Measurements from ENCODE around the gene SLC35A3.

Gene SLC35A3

DNA sequence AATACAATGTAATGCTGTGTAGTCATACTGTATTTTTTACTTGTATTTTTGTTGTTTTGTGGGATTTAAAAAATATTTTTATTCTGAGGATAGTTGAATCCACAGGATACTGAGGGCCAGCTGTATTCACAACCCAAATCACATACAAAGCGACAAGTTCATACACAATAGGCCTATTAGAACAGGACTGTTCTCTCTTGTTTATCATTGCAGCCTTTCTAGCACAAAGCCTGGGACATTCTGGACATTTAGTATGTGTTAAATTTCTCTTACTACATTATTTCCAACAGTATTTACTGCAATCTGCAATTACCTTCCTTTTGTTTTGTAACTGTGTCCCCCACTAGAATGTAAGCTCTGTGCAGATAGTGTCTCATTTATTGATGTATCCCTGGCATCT, 65.4 kb downstream of the SLC35A3 start:
- Histone ChIP-seq H2AFZ (ENCODE audit: low read length) (no peak overlapping the region), H4K91ac (ENCODE audit: low read depth, low read length, poor library complexity) (no peak overlapping the region), H3K27ac (replicated peaks; ENCODE audit: low read length) (no peak overlapping the region), H3K4me2 (ENCODE audit: insufficient read depth, low read length, poor library complexity, severe bottlenecking) (no peak overlapping the region), H3K79me1 (ENCODE audit: low read depth, low read length) (peaks cover 10% of the 10 kb centered on the region), H2AK5ac (ENCODE audit: low read depth, low read length) (no peak overlapping the region), H3K14ac (ENCODE audit: low read length) (no peak overlapping the region), H2BK5ac (ENCODE audit: low read length) (no peak overlapping the region), H3K4me3 (ENCODE audit: low read length in 2 of 2) (no peak overlapping the region), H2BK120ac (ENCODE audit: low read depth, low read length) (no peak overlapping the region), H4K8ac (ENCODE audit: low read depth, low read length) (no peak overlapping the region), H2BK12ac (ENCODE audit: low read length) (no peak overlapping the region), H3K9me3 (replicated peaks in 1 of 2; ENCODE audit: control insufficient read depth in 2 of 2, insufficient read depth in 1 of 2, low read depth in 1 of 2, low read length in 2 of 2) (no peaks in the 10 kb centered on the region), H3K9ac (ENCODE audit: low read depth, low read length, poor library complexity) (no peak overlapping the region), H3K4ac (ENCODE audit: low read length) (no peak overlapping the region), H3K18ac (ENCODE audit: low read length) (no peak overlapping the region), H2BK15ac (ENCODE audit: low read length) (no peak overlapping the region), H3K4me1 (ENCODE audit: control insufficient read depth in 2 of 2, insufficient read depth in 1 of 2, low read depth in 1 of 2, low read length in 2 of 2) (peaks cover 0 to 2% of the 10 kb centered on the region in 2 donors), H3K27me3 (ENCODE audit: control insufficient read depth in 3 of 3, insufficient read depth in 3 of 3, low read depth in 1 of 3, low read length in 3 of 3) (no peaks in the 10 kb centered on the region), H3K23ac (ENCODE audit: low read depth, low read length, poor library complexity) (no peak overlapping the region), H3K36me3 (replicated peaks in 1 of 2; ENCODE audit: control insufficient read depth in 2 of 2, insufficient read depth in 2 of 2, low read length in 2 of 2) (peaks cover 0 to 2% of the 10 kb centered on the region in 2 donors)
- no CpG with 5 or more reads among the region's 1 CpG for WGBS, 2 donors (ENCODE audit: extremely low coverage in 2 of 2, insufficient read length in 2 of 2, insufficient replicate concordance in 1 of 2)
- no peak for DNase-seq (ENCODE audit: low spot score)

DNA sequence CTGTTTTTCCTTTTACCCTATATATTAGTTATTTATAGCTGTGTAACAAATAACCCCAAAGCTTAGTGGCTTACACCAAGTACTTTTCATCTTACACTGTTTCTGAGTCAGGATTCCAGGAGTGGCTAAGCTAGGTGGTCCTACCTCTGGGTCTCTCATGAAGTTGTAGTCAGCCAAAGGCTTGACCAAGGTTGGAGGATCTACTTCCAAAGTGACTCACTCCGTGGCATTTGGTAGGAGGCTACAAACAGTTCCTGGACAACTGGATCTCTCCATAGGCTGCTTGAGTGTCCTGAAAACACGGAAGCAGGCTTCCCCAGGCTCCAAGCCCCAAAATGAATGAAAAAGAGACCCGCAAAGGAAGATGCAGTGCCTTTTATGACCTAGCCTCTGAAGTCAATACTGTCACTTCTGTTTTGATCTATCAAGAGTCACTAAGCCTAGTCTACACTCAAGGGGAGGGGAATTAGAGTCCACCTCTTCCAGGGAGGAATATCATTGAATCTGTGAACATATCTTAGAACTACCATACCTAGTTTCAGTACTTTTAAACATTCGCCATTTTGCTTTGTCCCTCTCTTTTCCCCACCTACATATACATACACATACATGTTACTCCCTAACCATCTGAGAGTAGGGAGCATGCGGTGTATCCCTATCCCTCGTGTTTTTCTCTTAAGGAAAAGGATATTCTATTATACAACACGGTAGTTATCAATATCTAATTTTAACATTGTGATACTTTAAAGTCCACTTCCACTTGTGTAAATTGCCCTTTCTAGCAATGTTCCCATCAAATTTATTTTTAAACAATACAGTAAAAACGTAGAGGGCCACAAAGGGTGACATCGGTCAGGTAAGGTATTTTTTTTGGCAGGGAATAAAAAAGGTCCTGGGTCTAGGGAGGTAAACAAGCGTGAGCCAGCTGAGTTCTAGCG, 67.2 kb downstream of the SLC35A3 start:
- Histone ChIP-seq H3K27me3 (ENCODE audit: control insufficient read depth in 3 of 3, insufficient read depth in 3 of 3, low read depth in 1 of 3, low read length in 3 of 3) (no peaks in the 10 kb centered on the region), H3K9ac (ENCODE audit: low read depth, low read length, poor library complexity) (no peak overlapping the region), H3K79me1 (ENCODE audit: low read depth, low read length) (peaks cover 10% of the 10 kb centered on the region), H3K23ac (ENCODE audit: low read depth, low read length, poor library complexity) (no peak overlapping the region), H4K8ac (ENCODE audit: low read depth, low read length) (no peak overlapping the region), H3K4me3 (ENCODE audit: low read length in 2 of 2) (peak overlapping the region; percentile 75 to 96), H3K27ac (replicated peaks; ENCODE audit: low read length) (no peak overlapping the region), H3K9me3 (replicated peaks in 1 of 2; ENCODE audit: control insufficient read depth in 2 of 2, insufficient read depth in 1 of 2, low read depth in 1 of 2, low read length in 2 of 2) (no peaks in the 10 kb centered on the region), H2AFZ (ENCODE audit: low read length) (peak overlapping the region; percentile 93), H3K4ac (ENCODE audit: low read length) (no peak overlapping the region), H3K36me3 (replicated peaks in 1 of 2; ENCODE audit: control insufficient read depth in 2 of 2, insufficient read depth in 2 of 2, low read length in 2 of 2) (peaks cover 0 to 2% of the 10 kb centered on the region in 2 donors), H3K4me1 (ENCODE audit: control insufficient read depth in 2 of 2, insufficient read depth in 1 of 2, low read depth in 1 of 2, low read length in 2 of 2) (peaks cover 0 to 2% of the 10 kb centered on the region in 2 donors), H3K14ac (ENCODE audit: low read length) (no peak overlapping the region), H3K4me2 (ENCODE audit: insufficient read depth, low read length, poor library complexity, severe bottlenecking) (peak overlapping the region; percentile 58), H2BK120ac (ENCODE audit: low read depth, low read length) (no peak overlapping the region), H2BK12ac (ENCODE audit: low read length) (no peak overlapping the region), H4K91ac (ENCODE audit: low read depth, low read length, poor library complexity) (no peak overlapping the region), H2BK15ac (ENCODE audit: low read length) (no peak overlapping the region), H2AK5ac (ENCODE audit: low read depth, low read length) (no peak overlapping the region), H3K18ac (ENCODE audit: low read length) (peak overlapping the region; percentile 55), H2BK5ac (ENCODE audit: low read length) (no peak overlapping the region)
- WGBS, 2 donors (ENCODE audit: extremely low coverage in 2 of 2, insufficient read length in 2 of 2, insufficient replicate concordance in 1 of 2), result no CpG with 5 or more reads among the region's 11 CpGs
- DNase-seq (ENCODE audit: low spot score), result no peak

DNA sequence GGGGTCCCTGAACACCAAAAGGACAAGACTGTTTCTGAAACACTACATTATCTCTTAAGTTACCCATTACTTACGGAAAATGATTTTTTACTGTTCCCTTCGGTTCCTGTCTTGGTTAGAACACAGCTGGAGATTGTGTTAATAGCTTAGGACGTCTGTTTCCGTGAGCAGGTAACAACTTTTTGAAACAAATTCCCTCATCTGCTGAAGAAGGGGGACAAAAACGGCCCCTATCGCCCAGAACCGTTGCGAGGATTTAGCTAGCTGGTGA, 67.8 kb downstream of the SLC35A3 start:
- DNase-seq (ENCODE audit: low spot score), result no peak
- H3K9ac ChIP-seq (ENCODE audit: low read depth, low read length, poor library complexity), result peak overlapping the region; percentile 93
- H3K4me1 ChIP-seq (ENCODE audit: control insufficient read depth in 2 of 2, insufficient read depth in 1 of 2, low read depth in 1 of 2, low read length in 2 of 2), result peaks cover 2% of the 10 kb centered on the region in 2 donors
- H3K79me1 ChIP-seq (ENCODE audit: low read depth, low read length), result peaks cover 10% of the 10 kb centered on the region
- H3K18ac ChIP-seq (ENCODE audit: low read length), result peak overlapping the region; percentile 55
- H2BK12ac ChIP-seq (ENCODE audit: low read length), result no peak overlapping the region
- no peaks in the 10 kb centered on the region for H3K9me3 ChIP-seq (replicated peaks in 1 of 2; ENCODE audit: control insufficient read depth in 2 of 2, insufficient read depth in 1 of 2, low read depth in 1 of 2, low read length in 2 of 2)
- peak overlapping the region; percentile 58 for H3K4me2 ChIP-seq (ENCODE audit: insufficient read depth, low read length, poor library complexity, severe bottlenecking)
- no CpG with 5 or more reads among the region's 8 CpGs for WGBS, 2 donors (ENCODE audit: extremely low coverage in 2 of 2, insufficient read length in 2 of 2, insufficient replicate concordance in 1 of 2)
- H2BK5ac ChIP-seq (ENCODE audit: low read length), result no peak overlapping the region
- H2BK120ac ChIP-seq (ENCODE audit: low read depth, low read length), result no peak overlapping the region
- H2AFZ ChIP-seq (ENCODE audit: low read length), result peak overlapping the region; percentile 93
- no peak overlapping the region for H2AK5ac ChIP-seq (ENCODE audit: low read depth, low read length)
- H3K14ac ChIP-seq (ENCODE audit: low read length), result no peak overlapping the region
- no peak overlapping the region for H3K4ac ChIP-seq (ENCODE audit: low read length)
- peak overlapping the region; percentile 75 to 96 for H3K4me3 ChIP-seq (ENCODE audit: low read length in 2 of 2)
- H3K27me3 ChIP-seq (ENCODE audit: control insufficient read depth in 3 of 3, insufficient read depth in 3 of 3, low read depth in 1 of 3, low read length in 3 of 3), result no peaks in the 10 kb centered on the region
- H3K36me3 ChIP-seq (replicated peaks in 1 of 2; ENCODE audit: control insufficient read depth in 2 of 2, insufficient read depth in 2 of 2, low read length in 2 of 2), result peaks cover 0 to 2% of the 10 kb centered on the region in 2 donors
- H3K23ac ChIP-seq (ENCODE audit: low read depth, low read length, poor library complexity), result peak overlapping the region; percentile 99
- H2BK15ac ChIP-seq (ENCODE audit: low read length), result peak overlapping the region; percentile 83
- H4K91ac ChIP-seq (ENCODE audit: low read depth, low read length, poor library complexity), result no peak overlapping the region
- peak overlapping the region; percentile 2 for H3K27ac ChIP-seq (replicated peaks; ENCODE audit: low read length)
- no peak overlapping the region for H4K8ac ChIP-seq (ENCODE audit: low read depth, low read length)

DNA sequence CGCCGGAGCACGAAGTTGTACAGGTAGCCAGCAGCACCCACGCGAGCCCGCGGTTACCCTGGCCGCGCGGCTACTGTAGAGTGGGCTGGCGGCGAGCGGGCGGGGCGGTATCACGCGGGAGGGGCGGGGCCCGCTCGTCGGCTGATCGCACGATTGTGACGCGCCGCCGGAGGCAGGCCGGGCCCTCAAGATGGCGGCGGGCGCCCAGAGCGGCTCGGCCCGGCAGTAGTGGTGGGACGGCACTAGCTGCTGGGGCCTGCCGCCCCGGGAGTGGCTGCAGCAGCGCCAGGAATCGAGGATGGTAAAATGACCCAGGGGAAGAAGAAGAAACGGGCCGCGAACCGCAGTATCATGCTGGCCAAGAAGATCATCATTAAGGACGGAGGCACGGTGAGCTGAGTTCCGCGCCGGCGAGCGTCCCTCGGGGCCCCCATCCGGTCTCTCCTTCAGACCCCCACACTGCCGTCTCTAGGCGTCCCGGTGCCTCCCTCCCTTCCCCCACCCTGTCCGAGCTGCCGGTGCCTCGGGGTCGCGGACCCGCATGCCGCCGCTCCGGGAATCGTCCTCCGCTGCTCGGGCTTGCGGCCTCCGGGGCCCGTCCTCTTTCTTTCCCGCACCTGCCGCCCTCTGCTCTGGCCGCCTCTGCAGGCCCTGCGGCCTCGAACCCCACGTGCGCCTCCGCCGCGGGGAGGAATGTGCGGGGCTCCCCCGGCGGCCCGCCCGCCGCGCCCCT, 68.3 kb downstream of the SLC35A3 start:
- H3K36me3 ChIP-seq (replicated peaks in 1 of 2; ENCODE audit: control insufficient read depth in 2 of 2, insufficient read depth in 2 of 2, low read length in 2 of 2), result peaks cover 0 to 5% of the 10 kb centered on the region in 2 donors
- no CpG with 5 or more reads among the region's 87 CpGs for WGBS, 2 donors (ENCODE audit: extremely low coverage in 2 of 2, insufficient read length in 2 of 2, insufficient replicate concordance in 1 of 2)
- H3K4ac ChIP-seq (ENCODE audit: low read length), result peak overlapping the region; percentile 93
- H2AFZ ChIP-seq (ENCODE audit: low read length), result peak overlapping the region; percentile 93
- H3K18ac ChIP-seq (ENCODE audit: low read length), result peak overlapping the region; percentile 99
- peak overlapping the region; percentile 4 for H2BK120ac ChIP-seq (ENCODE audit: low read depth, low read length)
- peak overlapping the region; percentile 58 for H2BK12ac ChIP-seq (ENCODE audit: low read length)
- no peak overlapping the region for H4K8ac ChIP-seq (ENCODE audit: low read depth, low read length)
- peak overlapping the region; percentile 99 for H3K23ac ChIP-seq (ENCODE audit: low read depth, low read length, poor library complexity)
- H2BK15ac ChIP-seq (ENCODE audit: low read length), result peak overlapping the region; percentile 92
- peak overlapping the region; percentile 96 for H3K27ac ChIP-seq (replicated peaks; ENCODE audit: low read length)
- peak overlapping the region; percentile 75 to 96 for H3K4me3 ChIP-seq (ENCODE audit: low read length in 2 of 2)
- H3K9ac ChIP-seq (ENCODE audit: low read depth, low read length, poor library complexity), result peak overlapping the region; percentile 93
- H3K79me1 ChIP-seq (ENCODE audit: low read depth, low read length), result peaks cover 13% of the 10 kb centered on the region
- peak; percentile 78 for DNase-seq (ENCODE audit: low spot score)
- H3K27me3 ChIP-seq (ENCODE audit: control insufficient read depth in 3 of 3, insufficient read depth in 3 of 3, low read depth in 1 of 3, low read length in 3 of 3), result no peaks in the 10 kb centered on the region
- peak overlapping the region; percentile 53 for H4K91ac ChIP-seq (ENCODE audit: low read depth, low read length, poor library complexity)
- peak overlapping the region; percentile 58 for H3K4me2 ChIP-seq (ENCODE audit: insufficient read depth, low read length, poor library complexity, severe bottlenecking)
- H3K14ac ChIP-seq (ENCODE audit: low read length), result peak overlapping the region; percentile 97
- H2BK5ac ChIP-seq (ENCODE audit: low read length), result peak overlapping the region; percentile 98
- H3K9me3 ChIP-seq (replicated peaks in 1 of 2; ENCODE audit: control insufficient read depth in 2 of 2, insufficient read depth in 1 of 2, low read depth in 1 of 2, low read length in 2 of 2), result no peaks in the 10 kb centered on the region
- H3K4me1 ChIP-seq (ENCODE audit: control insufficient read depth in 2 of 2, insufficient read depth in 1 of 2, low read depth in 1 of 2, low read length in 2 of 2), result peaks cover 2% of the 10 kb centered on the region in 2 donors
- H2AK5ac ChIP-seq (ENCODE audit: low read depth, low read length), result peak overlapping the region; percentile 92
